ENCODE data around the gene SLC6A2.

- TF ChIP-seq CTCF (conservative IDR thresholded peaks at IDR 0.05; ENCODE audit: low read length), result no peak
- TF ChIP-seq EZH2phosphoT487 (IDR thresholded peaks at IDR 0.05; ENCODE audit: borderline replicate concordance, low read depth, low read length), result no peak
Measured at GRCh38 chr16:55615071-55615470, 40.7 kb upstream of the SLC6A2 start.
